CD4-positive, alpha-beta T cell (primary cell): Measurements from ENCODE around the gene COL5A1. TPM values are rescaled to one million over a fixed set of nuclear protein-coding genes. Genes with fewer than 3 reads are reported as not detected.

Experiments
- ATAC-seq: fragments of 200-7000 bp; cut with Tn5 transposase; one replicate; pipeline ENCODE4 v1.10.0; 2022; ENCODE audit warnings: mild to moderate bottlenecking; ENCODE audit not compliant: poor library complexity
- CTCF ChIA-PET: fragments of 350-600 bp; sonication (Branson Sonifier 250); formaldehyde crosslinking; loops from one replicate; lab custom pipeline; 2021; ENCODE audit warnings: antibody characterized with exemption, inconsistent platforms; lab: Charles Lee
- POLR2A ChIA-PET: fragments of 350-600 bp; sonication (Branson Sonifier 250); formaldehyde crosslinking; loops from one replicate; lab custom pipeline; 2021; ENCODE audit warnings: antibody characterized with exemption, inconsistent platforms; lab: Charles Lee
- DNase-seq, 14 experiments: peaks; one replicate each; pipeline ENCODE4 v3.0.0-alpha.2; 2013 to 2020; ENCODE audit warnings: mixed read lengths in 2 of 14
- H3K27ac ChIP-seq, 2 donors: one replicate each; pipeline versions ENCODE4 v1.5.1 to v1.7.0; 2013; ENCODE audit warnings: low read length in 2 of 2, low read depth in 1 of 2, mild to moderate bottlenecking in 1 of 2
- H3K27me3 ChIP-seq, 2 experiments: 1 replicate in 1 of 2; 2 replicates in 1 of 2; pipeline versions ENCODE4 v1.6.1 to v1.7.0; 2013; ENCODE audit warnings: low read length in 2 of 2, control low read depth in 1 of 2, mild to moderate bottlenecking in 1 of 2, moderate library complexity in 1 of 2; ENCODE audit not compliant: insufficient read depth in 2 of 2, control insufficient read depth in 1 of 2
- H3K36me3 ChIP-seq: one replicate; pipeline ENCODE4 v1.6.1; 2013; ENCODE audit warnings: low read length, control low read depth; ENCODE audit not compliant: insufficient read depth
- H3K4me1 ChIP-seq: one replicate; pipeline ENCODE4 v1.6.1; 2013; ENCODE audit warnings: low read length, control low read depth; ENCODE audit not compliant: insufficient read depth
- H3K4me3 ChIP-seq: one replicate; pipeline ENCODE4 v1.5.1; 2013; ENCODE audit warnings: mild to moderate bottlenecking, low read length, moderate library complexity
- H3K9me3 ChIP-seq, 2 experiments: 1 replicate in 1 of 2; 2 replicates in 1 of 2; pipeline versions ENCODE4 v1.6.1 to v1.7.0; 2013; ENCODE audit warnings: low read length in 2 of 2, mild to moderate bottlenecking in 2 of 2, control low read depth in 1 of 2, moderate library complexity in 1 of 2; ENCODE audit not compliant: control insufficient read depth in 1 of 2, insufficient read depth in 1 of 2
- H3K27ac Mint-ChIP-seq: one replicate; pipeline ENCODE4 v1.8.0; 2020; ENCODE audit warnings: mixed read lengths
- H3K27me3 Mint-ChIP-seq: one replicate; pipeline ENCODE4 v1.8.0; 2021; ENCODE audit warnings: mixed read lengths
- H3K36me3 Mint-ChIP-seq: one replicate; pipeline ENCODE4 v1.8.0; 2021; ENCODE audit warnings: low read depth, mixed read lengths
- H3K4me1 Mint-ChIP-seq: one replicate; pipeline ENCODE4 v1.8.0; 2021; ENCODE audit warnings: low read depth, mixed read lengths
- H3K4me3 Mint-ChIP-seq: one replicate; pipeline ENCODE4 v1.8.0; 2020; ENCODE audit warnings: mild to moderate bottlenecking, mixed read lengths
- H3K9me3 Mint-ChIP-seq: one replicate; pipeline ENCODE4 v1.8.0; 2020; ENCODE audit warnings: mixed read lengths
- CTCF ChIP-seq: fragments of 200-600 bp; IDR thresholded peaks from one replicate; pipeline ENCODE4 v1.8.0; 2022; ENCODE audit warnings: antibody characterized with exemption, mild to moderate bottlenecking
- intact Hi-C, 2 experiments: fragments of 100-400 bp; cut with DNase I in 1 of 2; cut with micrococcal nuclease in 1 of 2; formaldehyde crosslinking; loops; one replicate each; pipeline versions ENCODE4 v1.15.1 to v1.9.0; 2023 to 2025; cut with DNase I, micrococcal nuclease
- total RNA-seq, 174 experiments: library from RNA in 2 of 174; stranded (reverse) in 2 of 174; gene quantifications; one replicate each; pipeline ENCODE4 v1.2.3 and lab custom pipeline; 2021 to 2026

The COL5A1 gene
- total RNA-seq, 2 experiments from 2014 or later = 0.41 to 0.50 TPM

- no peak for ATAC-seq
Measured at GRCh38 chr9:134747951-134748489, 106.4 kb downstream of the COL5A1 start.

DNA sequence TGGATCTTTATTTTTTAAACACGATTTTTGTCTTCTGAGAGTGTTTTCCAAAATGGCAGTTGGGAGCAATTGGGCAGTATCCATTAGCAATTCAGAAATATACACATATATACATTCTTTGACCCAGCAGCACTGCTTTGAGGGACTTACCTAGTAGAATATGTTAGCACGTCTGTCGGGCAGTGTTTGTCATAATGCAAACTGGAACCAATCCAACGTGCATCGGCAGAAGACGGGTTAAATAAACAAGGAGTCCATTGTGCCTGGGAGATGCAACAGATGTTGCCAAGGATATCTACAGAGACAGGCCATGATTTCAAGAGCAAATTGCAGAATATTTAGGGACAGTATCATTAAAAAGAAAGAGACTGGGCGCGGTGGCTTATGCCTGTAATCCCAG, 107.0 kb downstream of the COL5A1 start:
- Mint-ChIP-seq H3K36me3 (no peaks in the 10 kb centered on the region), H3K4me3 (no peak overlapping the region), H3K27ac (no peak overlapping the region), H3K4me1 (no peaks in the 10 kb centered on the region), H3K9me3 (no peaks in the 10 kb centered on the region), H3K27me3 (no peaks in the 10 kb centered on the region)
- Histone ChIP-seq H3K36me3 (no peaks in the 10 kb centered on the region), H3K27ac (no peak overlapping the region), H3K4me1 (no peaks in the 10 kb centered on the region), H3K9me3 (peaks cover 0 to 11% of the 10 kb centered on the region in 2 experiments), H3K4me3 (no peak overlapping the region), H3K27me3 (no peaks in the 10 kb centered on the region)
- CTCF ChIA-PET = no interaction called here
- POLR2A ChIA-PET = no interaction called here
- intact Hi-C loops = no loop called here
- no peak for ATAC-seq
- TF ChIP-seq CTCF = no peak
- no peak for DNase-seq

More at GRCh38 chr9:134747951-134748489, 106.4 kb downstream of the COL5A1 start:
- ChIA-PET POLR2A (no interaction called here), CTCF (no interaction called here)
- Mint-ChIP-seq H3K36me3 (no peaks in the 10 kb centered on the region), H3K27me3 (no peaks in the 10 kb centered on the region), H3K4me3 (no peak overlapping the region), H3K9me3 (no peaks in the 10 kb centered on the region), H3K4me1 (no peaks in the 10 kb centered on the region), H3K27ac (no peak overlapping the region)
- H3K36me3 ChIP-seq = no peaks in the 10 kb centered on the region
- intact Hi-C loops = no loop called here
- H3K4me3 ChIP-seq = no peak overlapping the region
- no peak for TF ChIP-seq CTCF
- peaks cover 0 to 11% of the 10 kb centered on the region in 2 experiments for H3K9me3 ChIP-seq
- H3K27ac ChIP-seq = no peak overlapping the region
- DNase-seq = no peak
- no peaks in the 10 kb centered on the region for H3K27me3 ChIP-seq
- H3K4me1 ChIP-seq = no peaks in the 10 kb centered on the region

DNA sequence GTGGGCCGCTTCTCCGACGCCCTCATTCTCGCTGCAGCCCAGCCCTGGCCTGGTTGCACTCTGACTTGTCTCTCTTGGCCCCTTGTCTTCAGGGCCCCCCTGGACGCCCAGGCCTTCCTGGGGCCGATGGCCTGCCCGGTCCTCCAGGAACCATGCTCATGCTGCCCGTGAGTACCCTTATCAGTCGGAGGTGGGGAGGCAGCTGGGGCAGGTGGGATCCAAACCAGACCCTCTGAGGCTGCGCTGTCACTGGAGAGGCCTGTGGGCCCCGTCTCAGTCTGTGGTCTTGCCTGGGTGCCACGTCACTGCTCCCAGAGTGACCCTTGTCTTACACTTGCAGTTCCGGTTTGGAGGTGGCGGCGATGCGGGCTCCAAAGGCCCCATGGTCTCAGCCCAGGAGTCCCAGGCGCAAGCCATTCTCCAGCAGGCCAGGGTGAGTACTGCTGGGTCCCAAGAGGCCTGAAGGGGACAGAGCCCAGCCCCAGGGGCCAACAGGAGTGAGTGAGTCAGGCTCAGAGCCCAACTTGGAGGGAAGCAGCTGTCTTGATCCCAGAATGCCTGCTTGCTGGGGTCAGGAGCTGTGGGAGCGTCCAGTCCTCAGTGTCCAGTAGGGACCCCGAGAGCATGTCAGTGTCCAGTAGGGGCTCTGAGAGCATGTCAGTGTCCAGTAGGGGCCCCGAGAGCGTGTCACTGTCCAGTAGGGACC, 109.0 kb downstream of the COL5A1 start:
- H3K9me3 ChIP-seq = peaks cover 0 to 5% of the 10 kb centered on the region in 2 experiments
- ATAC-seq (no peak), DNase-seq (no peak)
- no peaks in the 10 kb centered on the region for H3K36me3 ChIP-seq
- no peaks in the 10 kb centered on the region for H3K36me3 Mint-ChIP-seq
- no peak overlapping the region for H3K27ac ChIP-seq
- no peak overlapping the region for H3K4me3 Mint-ChIP-seq
- H3K27me3 ChIP-seq = no peaks in the 10 kb centered on the region
- intact Hi-C loops = no loop called here
- H3K4me3 ChIP-seq = no peak overlapping the region
- H3K4me1 Mint-ChIP-seq = no peaks in the 10 kb centered on the region
- ChIA-PET CTCF (no interaction called here), POLR2A (no interaction called here)
- TF ChIP-seq CTCF = no peak
- no peaks in the 10 kb centered on the region for H3K4me1 ChIP-seq
- no peak overlapping the region for H3K27ac Mint-ChIP-seq
- H3K9me3 Mint-ChIP-seq = no peaks in the 10 kb centered on the region
- H3K27me3 Mint-ChIP-seq = no peaks in the 10 kb centered on the region
